GM12878 (cell line): Measurements from ENCODE around the gene TRIM17. TPM values are rescaled to one million over a fixed set of nuclear protein-coding genes. Genes with fewer than 3 reads are reported as not detected.

Experiments
- CHD2 ChIP-seq: IDR thresholded peaks from 2 replicates; pipeline ENCODE4 v1.6.1; 2011; ENCODE audit warnings: low read depth, low read length, improper control_type of control experiment, borderline replicate concordance
- CUX1 ChIP-seq: IDR thresholded peaks from 2 replicates; pipeline ENCODE4 v1.6.1; 2012; ENCODE audit warnings: improper control_type of control experiment, low read depth, low read length; ENCODE audit not compliant: insufficient replicate concordance
- FOXK2 ChIP-seq: fragments of 450-650 bp; IDR thresholded peaks from 2 replicates; pipeline ENCODE4 v1.6.1; 2017; ENCODE audit warnings: mild to moderate bottlenecking, moderate library complexity
- GABPA ChIP-seq: IDR thresholded peaks from 2 replicates; pipeline ENCODE4 v1.6.1; 2014; ENCODE audit warnings: antibody characterized with exemption, low read depth, mild to moderate bottlenecking, inconsistent platforms
- MEF2A ChIP-seq: IDR thresholded peaks from 2 replicates; pipeline ENCODE4 v1.6.1; 2011; ENCODE audit warnings: low read depth, mild to moderate bottlenecking, low read length, moderate library complexity; ENCODE audit not compliant: insufficient read depth
- NFYA ChIP-seq: IDR thresholded peaks from 2 replicates; pipeline ENCODE4 v1.6.1; 2011; ENCODE audit warnings: low read depth, mild to moderate bottlenecking, low read length, improper control_type of control experiment, borderline replicate concordance
- RUNX3 ChIP-seq: IDR thresholded peaks from 2 replicates; pipeline ENCODE4 v1.6.1; 2012; ENCODE audit warnings: low read length, inconsistent platforms
- polyA plus RNA-seq, 11 experiments: library from polyadenylated mRNA; depleted of rRNA in 4 of 11; unstranded in 6 of 11; stranded (reverse) in 5 of 11; fragments of >200 nt; fragmentation: Nextera tagmentation in 4 of 11; fragmentation: Illumina TruSeq in 1 of 11; extraction: Ambion mirVana in 4 of 11; extraction: Trizol in 1 of 11; gene quantifications; 1 replicate in 1 of 11; 2 replicates in 10 of 11; pipeline versions ENCODE4 v1.2.1 to v1.2.3, GENCODE V29; 2011 to 2016; ENCODE audit warnings: inconsistent platforms in 2 of 11, missing spikeins in 2 of 11, low read depth in 1 of 11
- total RNA-seq, 4 experiments: library from RNA; depleted of rRNA in 3 of 4; stranded (reverse); fragments of >200 nt in 3 of 4; fragmentation: Illumina TruSeq in 1 of 4; extraction: Trizol in 1 of 4; gene quantifications; 2 replicates each; pipeline versions ENCODE4 v1.2.1 to v1.2.3, GENCODE V29; 2013 to 2021

The TRIM17 gene
- total and polyA plus RNA-seq, 10 of the 15 experiments (the other 5 are each of a cell fraction or from before 2014, with no cell fraction given), result 0.16 to 0.32 TPM; not detected in 8

- no peak for TF ChIP-seq MEF2A
- no peak for TF ChIP-seq RUNX3
- no peak for TF ChIP-seq CHD2
- TF ChIP-seq CUX1, result no peak
- TF ChIP-seq NFYA, result no peak
- TF ChIP-seq FOXK2, result no peak
- no peak for TF ChIP-seq GABPA
- TF ChIP-seq, all 136 proteins: peak for 0
Measured at GRCh38 chr1:228415221-228415620, 1.4 kb downstream of the TRIM17 start (continued).
